Measurements from ENCODE around the gene CCDC27. TPM values are rescaled to one million over a fixed set of nuclear protein-coding genes. Genes with fewer than 3 reads are reported as not detected.

Gene CCDC27
- polyA plus RNA-seq, 3 donors: not detected

DNA sequence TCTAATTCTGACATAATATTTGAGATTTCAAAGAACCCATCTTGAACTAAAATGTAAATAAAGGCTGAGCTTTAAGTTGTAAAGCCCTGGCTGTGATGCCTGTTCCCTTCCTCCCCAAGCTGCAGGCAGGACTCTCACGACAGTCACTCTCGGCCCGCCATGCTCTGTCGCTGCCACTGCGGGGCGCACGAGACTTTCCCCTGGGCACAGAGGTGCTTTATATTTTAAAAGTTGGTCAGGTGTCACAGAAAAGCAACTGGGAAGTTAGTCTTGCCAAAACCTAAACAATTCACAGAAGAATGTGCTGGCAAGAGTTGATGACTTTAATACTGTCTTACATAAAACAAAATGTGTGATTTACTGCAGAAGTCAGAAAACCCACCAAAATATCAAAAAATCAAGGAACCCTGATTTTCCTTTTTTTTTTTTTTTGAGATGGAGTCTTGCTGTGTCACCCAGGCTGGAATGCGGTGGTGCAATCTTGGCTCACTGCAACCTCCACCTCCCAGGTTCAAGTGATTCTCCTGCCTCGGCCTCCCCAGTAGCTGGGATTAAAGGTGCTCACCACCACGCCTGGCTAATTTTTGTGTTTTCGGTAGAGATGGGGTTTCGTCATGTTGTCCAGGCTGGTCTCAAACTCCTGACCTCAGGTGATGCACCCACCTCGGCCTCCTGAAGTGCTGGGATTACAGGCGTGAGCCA, 33.4 kb downstream of the CCDC27 start:
- H3K36me3 Mint-ChIP-seq: peaks cover 68 to 88% of the 10 kb centered on the region in 2 donors
- H3K9me3 Mint-ChIP-seq: no peaks in the 10 kb centered on the region
- H3K4me3 Mint-ChIP-seq: no peak overlapping the region
- Histone ChIP-seq H3K27me3 (ENCODE audit: control insufficient read depth in 2 of 2, insufficient read depth in 2 of 2, low read length in 2 of 2) (no peaks in the 10 kb centered on the region), H3K9me3 (replicated peaks in 1 of 2; ENCODE audit: control insufficient read depth in 1 of 2, insufficient read depth in 1 of 2, low read length in 2 of 2) (no peaks in the 10 kb centered on the region), H3K27ac (ENCODE audit: low read depth in 1 of 2, low read length in 2 of 2) (no peak overlapping the region), H3K4me2 (replicated peaks; ENCODE audit: extremely low read depth, low read length, poor library complexity, severe bottlenecking) (no peak overlapping the region), H3K79me2 (ENCODE audit: insufficient read depth, low read length) (peaks cover 34% of the 10 kb centered on the region), H3K4me3 (replicated peaks in 1 of 3; ENCODE audit: low read depth in 2 of 3, low read length in 3 of 3) (no peak overlapping the region), H3K4me1 (ENCODE audit: control insufficient read depth in 1 of 2, insufficient read depth in 2 of 2, low read length in 2 of 2) (no peaks in the 10 kb centered on the region), H3K9ac (ENCODE audit: insufficient read depth, low read length, poor library complexity, severe bottlenecking) (no peak overlapping the region), H4K20me1 (ENCODE audit: insufficient read depth, low read length) (peaks cover 48% of the 10 kb centered on the region), H2AFZ (ENCODE audit: insufficient read depth, low read depth, low read length, poor library complexity, severe bottlenecking) (no peak overlapping the region), H3K36me3 (replicated peaks in 1 of 2; ENCODE audit: control insufficient read depth in 1 of 2, insufficient read depth in 2 of 2, low read length in 2 of 2) (peaks cover 77 to 93% of the 10 kb centered on the region in 2 donors)
- DNase-seq: no peak
- H3K27ac Mint-ChIP-seq: peak overlapping the region in 2 of 7 donors; percentile 63 to 69
- peaks cover 14% of the 10 kb centered on the region for H3K4me1 Mint-ChIP-seq
- peaks cover 0 to 1% (median 0%) of the 10 kb centered on the region in 3 donors for H3K27me3 Mint-ChIP-seq (ENCODE audit: low read depth in 3 of 3)
- TF ChIP-seq, protein P1, sequence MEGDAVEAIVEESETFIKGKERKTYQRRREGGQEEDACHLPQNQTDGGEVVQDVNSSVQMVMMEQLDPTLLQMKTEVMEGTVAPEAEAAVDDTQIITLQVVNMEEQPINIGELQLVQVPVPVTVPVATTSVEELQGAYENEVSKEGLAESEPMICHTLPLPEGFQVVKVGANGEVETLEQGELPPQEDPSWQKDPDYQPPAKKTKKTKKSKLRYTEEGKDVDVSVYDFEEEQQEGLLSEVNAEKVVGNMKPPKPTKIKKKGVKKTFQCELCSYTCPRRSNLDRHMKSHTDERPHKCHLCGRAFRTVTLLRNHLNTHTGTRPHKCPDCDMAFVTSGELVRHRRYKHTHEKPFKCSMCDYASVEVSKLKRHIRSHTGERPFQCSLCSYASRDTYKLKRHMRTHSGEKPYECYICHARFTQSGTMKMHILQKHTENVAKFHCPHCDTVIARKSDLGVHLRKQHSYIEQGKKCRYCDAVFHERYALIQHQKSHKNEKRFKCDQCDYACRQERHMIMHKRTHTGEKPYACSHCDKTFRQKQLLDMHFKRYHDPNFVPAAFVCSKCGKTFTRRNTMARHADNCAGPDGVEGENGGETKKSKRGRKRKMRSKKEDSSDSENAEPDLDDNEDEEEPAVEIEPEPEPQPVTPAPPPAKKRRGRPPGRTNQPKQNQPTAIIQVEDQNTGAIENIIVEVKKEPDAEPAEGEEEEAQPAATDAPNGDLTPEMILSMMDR (IDR thresholded peaks at IDR 0.05): peak; percentile 10
- intact Hi-C loops (cut with micrococcal nuclease): no loop called here
- WGBS (ENCODE audit: insufficient coverage): 99% methylated on average over 8 of the region's 14 CpGs

GRCh38 chr1:3786468-3787348, 34.5 kb downstream of the CCDC27 start:
- H4K20me1 ChIP-seq (ENCODE audit: insufficient read depth, low read length): peaks cover 59% of the 10 kb centered on the region
- H3K4me1 ChIP-seq (ENCODE audit: control insufficient read depth in 1 of 2, insufficient read depth in 2 of 2, low read length in 2 of 2): no peaks in the 10 kb centered on the region
- Mint-ChIP-seq H3K27ac (peak overlapping the region in 1 of 7 donors; percentile 18), H3K4me3 (no peak overlapping the region), H3K36me3 (peaks cover 57 to 87% of the 10 kb centered on the region in 2 donors), H3K4me1 (peaks cover 14% of the 10 kb centered on the region), H3K27me3 (ENCODE audit: low read depth in 3 of 3) (peaks cover 0 to 1% (median 1%) of the 10 kb centered on the region in 3 donors), H3K9me3 (no peaks in the 10 kb centered on the region)
- intact Hi-C loops (cut with micrococcal nuclease): no loop called here
- H3K9ac ChIP-seq (ENCODE audit: insufficient read depth, low read length, poor library complexity, severe bottlenecking): no peak overlapping the region
- TF ChIP-seq, protein P1 (IDR thresholded peaks at IDR 0.05): no peak
- peaks cover 45% of the 10 kb centered on the region for H3K79me2 ChIP-seq (ENCODE audit: insufficient read depth, low read length)
- H3K27me3 ChIP-seq (ENCODE audit: control insufficient read depth in 2 of 2, insufficient read depth in 2 of 2, low read length in 2 of 2): no peaks in the 10 kb centered on the region
- H3K27ac ChIP-seq (ENCODE audit: low read depth in 1 of 2, low read length in 2 of 2): no peak overlapping the region
- DNase-seq: no peak
- peaks cover 68 to 84% of the 10 kb centered on the region in 2 donors for H3K36me3 ChIP-seq (replicated peaks in 1 of 2; ENCODE audit: control insufficient read depth in 1 of 2, insufficient read depth in 2 of 2, low read length in 2 of 2)
- H3K4me3 ChIP-seq (replicated peaks in 1 of 3; ENCODE audit: low read depth in 2 of 3, low read length in 3 of 3): no peak overlapping the region
- H2AFZ ChIP-seq (ENCODE audit: insufficient read depth, low read depth, low read length, poor library complexity, severe bottlenecking): no peak overlapping the region
- H3K4me2 ChIP-seq (replicated peaks; ENCODE audit: extremely low read depth, low read length, poor library complexity, severe bottlenecking): no peak overlapping the region
- no peaks in the 10 kb centered on the region for H3K9me3 ChIP-seq (replicated peaks in 1 of 2; ENCODE audit: control insufficient read depth in 1 of 2, insufficient read depth in 1 of 2, low read length in 2 of 2)
- 97% methylated on average over 38 of the region's 45 CpGs for WGBS (ENCODE audit: insufficient coverage)
